CD4-positive, CD25-positive, alpha-beta regulatory T cell (primary cell): ENCODE data around the gene PCDH19. TPM values are rescaled to one million over a fixed set of nuclear protein-coding genes. Genes with fewer than 3 reads are reported as not detected.

Experiments
- ATAC-seq, 2 donors: fragments of 150-1000 bp; cut with Tn5 transposase; one replicate each; pipeline ENCODE4 v1.10.0; 2021; ENCODE audit warnings: low read depth in 2 of 2, moderate number of reproducible peaks in 2 of 2, moderate library complexity in 1 of 2
- DNase-seq, 3 donors: peaks; one replicate each; pipeline versions ENCODE4 v3.0.0 to v3.0.0-alpha.2; 2012 to 2022; ENCODE audit warnings: mixed read lengths in 1 of 3
- H3K27ac ChIP-seq: one replicate; pipeline ENCODE4 v1.7.0; 2013; ENCODE audit warnings: mild to moderate bottlenecking, low read length; ENCODE audit not compliant: insufficient read depth, poor library complexity, severe bottlenecking
- H3K27me3 ChIP-seq: one replicate; pipeline ENCODE4 v1.7.0; 2013; ENCODE audit warnings: low read length; ENCODE audit not compliant: control insufficient read depth, insufficient read depth
- H3K36me3 ChIP-seq: one replicate; pipeline ENCODE4 v1.7.0; 2013; ENCODE audit warnings: mild to moderate bottlenecking, low read length, moderate library complexity; ENCODE audit not compliant: control insufficient read depth, insufficient read depth
- H3K4me1 ChIP-seq: 2 replicates; pipeline ENCODE4 v1.7.0; 2013; ENCODE audit warnings: mild to moderate bottlenecking, low read length; ENCODE audit not compliant: insufficient read depth, control insufficient read depth, poor library complexity, severe bottlenecking
- H3K4me3 ChIP-seq: one replicate; pipeline ENCODE4 v1.7.0; 2013; ENCODE audit warnings: low read depth, mild to moderate bottlenecking, low read length, moderate library complexity
- H3K9me3 ChIP-seq, 2 experiments: 1 replicate in 1 of 2; 2 replicates in 1 of 2; pipeline ENCODE4 v1.7.0; 2013; ENCODE audit warnings: low read length in 2 of 2, mild to moderate bottlenecking in 1 of 2, moderate library complexity in 1 of 2; ENCODE audit not compliant: control insufficient read depth in 2 of 2
- H3K27ac Mint-ChIP-seq, 3 donors: one replicate each; pipeline ENCODE4 v1.8.0; 2020 to 2022; ENCODE audit warnings: mild to moderate bottlenecking in 3 of 3, mixed read lengths in 3 of 3, moderate library complexity in 2 of 3
- H3K27me3 Mint-ChIP-seq: one replicate; pipeline ENCODE4 v1.8.0; 2022; ENCODE audit warnings: mild to moderate bottlenecking, mixed read lengths
- H3K36me3 Mint-ChIP-seq: one replicate; pipeline ENCODE4 v1.8.0; 2020; ENCODE audit warnings: mixed read lengths
- H3K4me1 Mint-ChIP-seq, 4 donors: one replicate each; pipeline ENCODE4 v1.8.0; 2020 to 2022; ENCODE audit warnings: mixed read lengths in 4 of 4, mild to moderate bottlenecking in 1 of 4
- H3K4me3 Mint-ChIP-seq, 4 donors: one replicate each; pipeline ENCODE4 v1.8.0; 2020 to 2022; ENCODE audit warnings: mild to moderate bottlenecking in 4 of 4, mixed read lengths in 4 of 4, moderate library complexity in 3 of 4
- H3K9me3 Mint-ChIP-seq, 7 donors: one replicate each; pipeline ENCODE4 v1.8.0; 2020 to 2022; ENCODE audit warnings: mixed read lengths in 7 of 7, mild to moderate bottlenecking in 3 of 7, moderate library complexity in 2 of 7
- polyA plus RNA-seq, 4 donors: library from polyadenylated mRNA; unstranded; fragments of 300-500 nt; fragmentation: Illumina TruSeq; gene quantifications; one replicate each; pipeline ENCODE4 v1.2.3, GENCODE V29; 2021
- total RNA-seq: library from RNA; stranded (reverse); gene quantifications from one replicate; pipeline ENCODE4 v1.2.3, GENCODE V29; 2022

PCDH19 gene
- total and polyA plus RNA-seq, 5 donors from 2014 or later = not detected

DNA sequence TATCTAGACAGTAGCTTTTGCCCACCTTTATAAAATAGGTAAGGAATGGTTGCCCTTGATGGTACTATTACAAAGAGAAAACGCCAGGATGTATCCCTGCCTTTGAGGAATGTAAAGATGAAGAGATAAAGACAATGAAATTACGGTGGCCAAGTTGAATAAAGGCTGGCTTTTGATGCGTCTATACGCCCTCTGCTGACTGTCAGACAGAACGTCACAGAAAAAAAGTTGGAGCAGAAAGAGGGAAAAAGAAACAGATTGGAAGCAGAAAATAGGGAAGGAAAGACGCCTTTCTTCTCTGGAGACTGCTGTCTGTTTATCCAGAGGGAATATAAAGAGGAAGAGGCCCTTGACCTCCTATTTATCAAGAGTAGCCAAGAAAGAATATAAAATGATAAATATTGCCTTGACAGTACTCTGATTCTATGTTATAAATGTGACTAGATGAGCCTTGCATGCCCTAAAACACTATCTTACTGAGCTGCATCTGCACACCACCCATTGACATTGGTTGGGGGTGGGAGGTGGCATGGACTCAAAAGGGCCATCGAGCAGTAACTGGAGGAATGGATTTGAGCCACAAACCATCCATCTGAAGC is 30.6 kb downstream of the PCDH19 start:
- no peak overlapping the region for H3K4me3 Mint-ChIP-seq
- H3K27me3 Mint-ChIP-seq = no peaks in the 10 kb centered on the region
- DNase-seq (no peak), ATAC-seq (no peak)
- peaks cover 0 to 2% (median 0%) of the 10 kb centered on the region in 4 donors for H3K4me1 Mint-ChIP-seq
- H3K9me3 Mint-ChIP-seq = peaks cover 0 to 2% (median 0%) of the 10 kb centered on the region in 7 donors
- Histone ChIP-seq H3K27me3 (no peaks in the 10 kb centered on the region), H3K4me3 (no peak overlapping the region), H3K9me3 (no peaks in the 10 kb centered on the region), H3K27ac (no peak overlapping the region), H3K36me3 (no peaks in the 10 kb centered on the region), H3K4me1 (no peaks in the 10 kb centered on the region)
- H3K36me3 Mint-ChIP-seq = no peaks in the 10 kb centered on the region
- no peak overlapping the region for H3K27ac Mint-ChIP-seq

DNA sequence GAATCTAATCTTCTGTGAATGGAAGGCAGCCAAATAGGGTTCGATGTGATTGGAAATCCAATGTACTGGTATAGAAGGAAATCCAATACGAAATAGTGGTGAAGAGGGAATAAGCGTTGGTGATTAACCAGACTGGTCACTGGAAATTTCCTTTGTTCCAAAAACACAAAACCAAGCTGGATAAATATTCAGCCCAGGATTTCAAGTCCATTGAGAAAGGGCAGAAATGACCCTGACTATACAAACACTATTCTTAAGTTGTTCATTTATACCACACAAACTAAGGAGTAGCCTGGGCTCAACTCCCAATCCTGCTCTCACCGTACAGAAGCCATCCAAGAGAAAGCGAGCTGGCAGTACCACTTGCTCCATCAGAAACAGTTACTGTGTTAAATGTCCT is 32.2 kb downstream of the PCDH19 start:
- H3K27ac Mint-ChIP-seq = no peak overlapping the region
- peaks cover 0 to 2% (median 0%) of the 10 kb centered on the region in 7 donors for H3K9me3 Mint-ChIP-seq
- H3K27me3 ChIP-seq = no peaks in the 10 kb centered on the region
- no peaks in the 10 kb centered on the region for H3K36me3 ChIP-seq
- ATAC-seq (no peak), DNase-seq (no peak)
- no peaks in the 10 kb centered on the region for H3K9me3 ChIP-seq
- H3K4me1 ChIP-seq = no peaks in the 10 kb centered on the region
- no peaks in the 10 kb centered on the region for H3K27me3 Mint-ChIP-seq
- H3K4me3 ChIP-seq = no peak overlapping the region
- H3K4me1 Mint-ChIP-seq = peaks cover 0 to 2% (median 0%) of the 10 kb centered on the region in 4 donors
- no peak overlapping the region for H3K4me3 Mint-ChIP-seq
- no peaks in the 10 kb centered on the region for H3K36me3 Mint-ChIP-seq
- H3K27ac ChIP-seq = no peak overlapping the region

DNA sequence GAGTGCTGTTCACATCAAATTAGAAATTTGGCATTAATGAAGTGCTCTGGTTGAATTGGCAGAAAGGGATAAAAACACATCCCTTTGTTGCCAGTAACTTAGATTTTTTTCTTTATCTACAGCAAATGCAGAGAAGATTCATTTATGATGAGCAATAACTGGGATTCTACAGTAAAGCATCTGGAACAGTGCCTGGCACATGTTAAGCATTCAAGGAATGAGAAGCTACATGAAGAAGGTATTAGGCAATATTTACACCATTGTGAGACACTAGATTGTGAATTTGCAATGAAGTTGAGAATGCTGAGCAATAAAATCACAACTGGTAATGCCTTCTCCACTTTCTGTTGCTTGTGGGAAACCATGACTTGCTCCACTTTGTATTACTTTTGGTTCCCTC is 33.5 kb downstream of the PCDH19 start:
- ATAC-seq = no peak
- H3K27ac ChIP-seq = no peak overlapping the region
- H3K4me3 Mint-ChIP-seq = no peak overlapping the region

DNA sequence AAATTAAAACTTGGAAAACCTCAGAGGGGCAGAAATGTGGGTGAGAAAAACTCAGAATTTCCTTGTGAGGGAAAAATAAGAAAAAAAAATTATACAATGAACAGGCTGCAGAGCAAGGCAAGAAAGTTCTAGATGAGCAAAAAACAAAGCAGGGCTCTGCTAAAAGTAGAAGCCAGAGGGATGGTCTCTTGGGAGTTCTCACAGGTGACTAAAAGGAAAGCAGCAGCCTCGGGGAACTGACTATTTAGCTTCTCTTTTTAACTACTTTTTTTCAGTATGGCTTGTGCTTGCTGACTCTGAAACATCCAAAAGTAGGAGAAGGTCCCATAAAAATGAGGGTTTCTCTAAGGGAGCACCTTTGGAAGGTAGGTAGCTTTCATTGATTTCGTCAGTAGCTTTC is 36.4 kb downstream of the PCDH19 start:
- Mint-ChIP-seq H3K27ac (no peak overlapping the region), H3K36me3 (no peaks in the 10 kb centered on the region), H3K4me1 (no peaks in the 10 kb centered on the region), H3K27me3 (no peaks in the 10 kb centered on the region), H3K4me3 (no peak overlapping the region), H3K9me3 (no peaks in the 10 kb centered on the region)
- H3K4me3 ChIP-seq = no peak overlapping the region
- no peaks in the 10 kb centered on the region for H3K27me3 ChIP-seq
- H3K36me3 ChIP-seq = no peaks in the 10 kb centered on the region
- ATAC-seq = no peak
- no peaks in the 10 kb centered on the region for H3K9me3 ChIP-seq
- H3K4me1 ChIP-seq = no peaks in the 10 kb centered on the region
- no peak overlapping the region for H3K27ac ChIP-seq
- no peak for DNase-seq

More for the DNA sequence above, 33.5 kb downstream of the PCDH19 start:
- Histone ChIP-seq H3K27me3 (no peaks in the 10 kb centered on the region), H3K9me3 (no peaks in the 10 kb centered on the region), H3K36me3 (no peaks in the 10 kb centered on the region), H3K4me3 (no peak overlapping the region), H3K4me1 (no peaks in the 10 kb centered on the region)
- Mint-ChIP-seq H3K9me3 (peaks cover 0 to 2% (median 0%) of the 10 kb centered on the region in 7 donors), H3K27me3 (no peaks in the 10 kb centered on the region), H3K4me1 (peaks cover 0 to 2% (median 0%) of the 10 kb centered on the region in 4 donors), H3K27ac (no peak overlapping the region), H3K36me3 (no peaks in the 10 kb centered on the region)
- no peak for DNase-seq

DNA sequence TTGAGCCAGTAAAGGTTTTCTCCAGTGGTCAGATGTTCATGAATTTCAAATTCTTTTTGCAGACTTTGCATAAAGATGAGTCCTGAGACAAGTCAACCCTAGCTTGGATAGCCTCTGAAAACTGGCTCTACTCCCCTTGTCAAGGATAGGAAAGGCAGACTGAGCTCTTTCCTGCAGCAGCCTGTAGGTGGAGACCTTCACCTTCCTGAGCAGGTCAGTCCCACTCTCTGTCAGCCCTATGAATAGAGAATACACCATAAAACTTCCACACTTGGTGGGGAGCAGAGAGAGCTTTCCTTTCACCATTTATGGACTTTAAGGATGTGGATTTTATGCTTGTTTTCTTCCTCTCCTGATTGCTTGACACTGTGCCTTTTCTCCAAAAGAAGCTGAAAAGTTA is 41.9 kb downstream of the PCDH19 start:
- H3K27ac Mint-ChIP-seq = no peak overlapping the region
- DNase-seq = no peak
- no peaks in the 10 kb centered on the region for H3K36me3 Mint-ChIP-seq
- ATAC-seq = no peak
- Histone ChIP-seq H3K9me3 (no peaks in the 10 kb centered on the region), H3K27ac (no peak overlapping the region), H3K27me3 (no peaks in the 10 kb centered on the region), H3K36me3 (no peaks in the 10 kb centered on the region), H3K4me3 (no peak overlapping the region), H3K4me1 (no peaks in the 10 kb centered on the region)
- no peaks in the 10 kb centered on the region for H3K27me3 Mint-ChIP-seq
- H3K4me3 Mint-ChIP-seq = peak overlapping the region in 1 of 4 donors; percentile 8
- H3K9me3 Mint-ChIP-seq = no peaks in the 10 kb centered on the region
- H3K4me1 Mint-ChIP-seq = no peaks in the 10 kb centered on the region

DNA sequence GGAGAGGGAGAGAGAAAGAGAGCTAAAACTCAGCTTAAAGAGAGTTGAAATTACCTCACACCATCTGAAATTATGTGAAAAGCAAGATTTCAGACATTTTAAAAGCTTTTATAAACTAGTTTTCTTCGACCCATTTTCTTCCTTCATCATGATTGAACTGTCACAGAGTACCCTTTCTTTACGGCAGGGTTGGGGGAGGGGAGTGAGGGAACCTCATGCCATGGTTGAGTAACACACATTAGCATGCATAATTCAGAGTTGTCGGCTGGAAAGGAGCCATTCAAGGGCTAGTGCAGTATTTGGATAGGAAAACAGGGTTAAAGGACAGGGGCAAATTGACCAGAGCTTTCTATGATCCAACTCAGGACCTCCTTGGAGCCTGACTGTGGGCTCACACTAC is 46.2 kb downstream of the PCDH19 start:
- Mint-ChIP-seq H3K4me3 (no peak overlapping the region), H3K27me3 (no peaks in the 10 kb centered on the region), H3K36me3 (no peaks in the 10 kb centered on the region), H3K4me1 (no peaks in the 10 kb centered on the region), H3K27ac (no peak overlapping the region), H3K9me3 (peaks cover 0 to under 1% (median 0%) of the 10 kb centered on the region in 7 donors)
- Histone ChIP-seq H3K36me3 (no peaks in the 10 kb centered on the region), H3K27ac (no peak overlapping the region), H3K9me3 (no peaks in the 10 kb centered on the region), H3K4me1 (no peaks in the 10 kb centered on the region), H3K27me3 (no peaks in the 10 kb centered on the region), H3K4me3 (no peak overlapping the region)
- DNase-seq = no peak
- ATAC-seq = no peak

DNA sequence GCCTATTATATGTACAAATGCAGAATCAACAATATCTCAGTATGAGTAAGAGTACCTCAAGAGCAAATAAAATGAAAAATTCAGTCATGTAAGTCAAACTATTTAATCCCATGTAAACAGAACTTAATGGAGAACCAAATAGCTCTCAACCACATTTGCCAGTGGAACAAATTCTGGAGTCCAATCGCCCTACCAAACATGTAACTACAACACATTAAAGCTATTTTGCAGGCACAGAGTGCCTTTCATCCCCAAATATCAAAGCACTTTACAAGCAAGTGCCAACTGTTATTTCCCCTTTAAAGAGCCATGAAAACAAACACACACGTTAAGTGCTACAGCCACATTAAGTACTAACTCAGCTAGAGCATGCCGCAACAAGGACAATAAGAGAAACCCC is 51.3 kb downstream of the PCDH19 start:
- no peak overlapping the region for H3K4me3 ChIP-seq
- H3K4me1 Mint-ChIP-seq = no peaks in the 10 kb centered on the region
- H3K4me1 ChIP-seq = no peaks in the 10 kb centered on the region
- no peaks in the 10 kb centered on the region for H3K27me3 ChIP-seq
- H3K27ac ChIP-seq = no peak overlapping the region
- no peak overlapping the region for H3K4me3 Mint-ChIP-seq
- ATAC-seq = no peak
- no peaks in the 10 kb centered on the region for H3K36me3 ChIP-seq
- no peaks in the 10 kb centered on the region for H3K9me3 ChIP-seq
- H3K27ac Mint-ChIP-seq = no peak overlapping the region
- DNase-seq = no peak
- H3K9me3 Mint-ChIP-seq = peaks cover 0 to 2% (median 0%) of the 10 kb centered on the region in 7 donors
- H3K36me3 Mint-ChIP-seq = no peaks in the 10 kb centered on the region
- H3K27me3 Mint-ChIP-seq = no peaks in the 10 kb centered on the region

DNA sequence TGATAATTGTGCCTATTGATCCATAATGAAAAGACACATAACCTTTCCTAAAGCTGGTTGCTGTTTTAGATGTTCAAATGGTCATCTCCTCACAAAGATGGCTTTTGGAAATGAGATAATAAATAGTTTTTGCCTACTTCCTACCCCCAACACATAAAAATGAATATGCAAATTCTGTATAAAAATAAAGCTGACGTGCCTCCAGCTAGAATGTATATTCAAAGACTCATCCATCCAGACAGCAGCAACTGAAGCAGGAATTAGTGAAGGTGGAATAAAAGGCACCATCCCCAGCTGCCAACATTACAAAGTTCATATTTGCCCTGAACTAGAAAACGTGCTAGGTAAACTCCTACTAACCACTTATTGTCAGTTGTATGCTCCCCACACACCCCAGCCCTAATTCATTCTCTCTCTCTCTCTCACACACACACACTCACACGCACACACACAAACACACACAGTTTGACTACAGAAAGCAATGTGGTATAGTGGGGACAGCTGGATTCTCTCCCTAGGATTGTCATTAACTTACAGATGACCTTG is 53.6 kb downstream of the PCDH19 start:
- Mint-ChIP-seq H3K4me3 (no peak overlapping the region), H3K27ac (peak overlapping the region in 1 of 3 donors; percentile 32)
- no peak overlapping the region for H3K4me3 ChIP-seq

More for the DNA sequence above, 53.6 kb downstream of the PCDH19 start:
- Histone ChIP-seq H3K27ac (no peak overlapping the region), H3K9me3 (no peaks in the 10 kb centered on the region), H3K36me3 (no peaks in the 10 kb centered on the region), H3K27me3 (no peaks in the 10 kb centered on the region), H3K4me1 (no peaks in the 10 kb centered on the region)
- no peaks in the 10 kb centered on the region for H3K27me3 Mint-ChIP-seq
- H3K9me3 Mint-ChIP-seq = peaks cover 0 to 6% (median 0%) of the 10 kb centered on the region in 7 donors
- H3K36me3 Mint-ChIP-seq = no peaks in the 10 kb centered on the region
- ATAC-seq (no peak), DNase-seq (no peak)
- no peaks in the 10 kb centered on the region for H3K4me1 Mint-ChIP-seq
